Stimulated activated CD4-positive, alpha-beta T cell treated with anti-CD3 and anti-CD28 coated beads, Interleukin-4, amount 100 ng/mL, for 4 hours (primary cell): ENCODE results near the gene CARD18.

Experiments used
- DNase-seq, 2 experiments: peaks; one replicate each; pipeline ENCODE4 v3.0.0-alpha.2; 2020

CARD18 gene, protein sequence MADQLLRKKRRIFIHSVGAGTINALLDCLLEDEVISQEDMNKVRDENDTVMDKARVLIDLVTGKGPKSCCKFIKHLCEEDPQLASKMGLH

GRCh38 chr11:105139669-105140068 is at the start of gene CARD18:
Gene CARD18 (minus strand): TSS chr11:105139769. CDS start chr11:105139726, 43 bp downstream.
- no peak for DNase-seq

DNA sequence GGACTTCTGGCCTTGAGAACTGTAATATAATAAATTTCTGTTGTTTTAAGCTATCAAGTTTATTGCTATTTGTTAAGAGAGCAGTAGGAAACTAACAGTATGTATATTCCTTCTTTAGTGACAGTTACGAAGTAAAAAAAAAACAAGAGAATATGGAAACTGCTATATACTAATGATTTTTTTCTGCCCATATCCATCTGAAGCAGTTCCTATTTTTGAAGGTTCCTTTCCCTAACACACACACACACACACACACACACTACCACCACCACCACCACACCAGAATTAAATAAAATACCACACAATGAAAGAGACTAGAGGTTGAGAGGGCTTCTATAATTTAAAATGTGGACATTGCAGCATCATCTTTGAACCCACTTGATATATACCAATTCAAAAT is 44.4 kb upstream of the CARD18 start:
- no peak for DNase-seq

GRCh38 chr11:105183426-105183825 is 43.9 kb upstream of the CARD18 start:
- DNase-seq, result no peak

GRCh38 chr11:105181521-105181920 is 42.0 kb upstream of the CARD18 start:
- DNase-seq, result no peak

GRCh38 chr11:105181100-105181499 is 41.5 kb upstream of the CARD18 start:
- DNase-seq, result no peak

GRCh38 chr11:105179542-105180278 is 40.1 kb upstream of the CARD18 start:
- DNase-seq, result no peak

DNA sequence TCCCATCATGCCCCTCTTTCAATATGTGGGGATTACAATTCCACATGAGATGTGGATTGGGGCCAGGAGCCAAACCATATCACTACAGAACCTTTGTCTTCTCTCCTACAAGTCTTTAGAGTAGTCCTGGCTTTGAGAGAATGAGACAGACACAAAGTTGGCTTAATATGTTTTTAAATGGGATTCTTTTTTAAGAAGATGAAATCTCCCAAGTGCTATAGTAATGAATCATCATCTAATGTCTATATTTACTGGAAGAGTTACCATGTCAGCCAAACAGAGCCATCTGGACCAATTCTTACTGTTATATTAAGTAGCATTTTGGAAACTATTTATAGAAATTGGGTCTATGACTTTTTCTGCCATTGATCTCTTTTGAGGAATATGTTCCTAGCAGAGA is 38.1 kb upstream of the CARD18 start:
- DNase-seq, result no peak

- no peak for DNase-seq
Observed at GRCh38 chr11:105168457-105168856, 28.9 kb upstream of the CARD18 start.

DNA sequence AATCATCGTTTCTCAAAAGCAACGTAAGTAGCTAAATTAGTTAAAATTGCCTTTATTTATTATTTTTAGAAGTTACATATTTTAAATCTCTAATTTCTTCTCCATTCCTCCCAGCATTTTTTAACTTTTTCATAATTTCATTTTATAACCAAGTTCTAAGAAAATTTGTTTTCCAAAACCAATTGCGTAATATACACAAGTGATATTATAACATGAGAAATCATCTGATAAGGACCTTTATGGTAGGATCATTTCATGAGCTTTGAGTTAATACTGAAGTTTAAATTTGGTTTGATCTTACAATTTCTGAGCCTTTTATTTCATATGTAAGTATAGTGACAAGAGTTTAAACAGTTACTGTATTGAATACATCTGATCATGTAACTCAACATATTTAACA is 27.7 kb upstream of the CARD18 start:
- DNase-seq, result no peak

DNA sequence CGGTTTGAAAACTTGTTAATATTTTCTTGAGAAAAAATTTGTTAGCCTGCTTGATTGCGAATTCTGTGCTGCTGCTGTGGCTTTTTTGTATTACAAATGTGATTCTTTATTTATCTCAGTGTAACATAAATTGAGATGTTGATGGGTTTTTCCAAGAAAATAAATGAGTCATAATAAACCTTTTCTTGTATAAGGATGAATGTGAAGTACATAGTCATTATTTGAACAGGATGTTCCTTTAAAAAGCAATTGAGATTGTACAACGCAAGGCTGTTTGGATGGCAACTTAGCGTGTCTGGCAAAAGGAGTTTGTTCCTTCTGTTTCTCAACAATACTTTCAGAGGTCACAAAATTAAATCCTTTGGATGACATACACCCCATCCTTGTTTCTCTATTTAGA is 24.6 kb upstream of the CARD18 start:
- DNase-seq, result no peak

DNA sequence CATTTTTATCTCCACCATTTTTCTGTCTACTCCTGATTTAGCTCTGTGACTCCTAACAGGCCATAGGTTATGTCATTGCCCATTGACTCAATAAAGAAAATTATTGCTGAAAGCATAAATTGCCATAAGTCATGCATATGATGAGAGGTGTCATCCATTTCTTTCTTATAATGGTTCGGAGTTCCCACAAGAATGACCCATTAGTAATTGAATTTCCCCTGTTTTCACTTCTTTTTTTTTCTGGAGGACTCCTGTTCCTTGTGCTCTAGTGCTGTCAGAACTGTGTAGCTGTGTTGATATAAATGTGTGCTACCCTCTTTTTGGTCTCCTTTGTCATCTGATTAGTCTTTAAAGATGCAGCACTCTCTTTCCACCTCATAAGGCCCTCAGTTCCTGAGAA is 22.9 kb upstream of the CARD18 start:
- no peak for DNase-seq

GRCh38 chr11:105158436-105158835 is 18.9 kb upstream of the CARD18 start:
- no peak for DNase-seq

DNA sequence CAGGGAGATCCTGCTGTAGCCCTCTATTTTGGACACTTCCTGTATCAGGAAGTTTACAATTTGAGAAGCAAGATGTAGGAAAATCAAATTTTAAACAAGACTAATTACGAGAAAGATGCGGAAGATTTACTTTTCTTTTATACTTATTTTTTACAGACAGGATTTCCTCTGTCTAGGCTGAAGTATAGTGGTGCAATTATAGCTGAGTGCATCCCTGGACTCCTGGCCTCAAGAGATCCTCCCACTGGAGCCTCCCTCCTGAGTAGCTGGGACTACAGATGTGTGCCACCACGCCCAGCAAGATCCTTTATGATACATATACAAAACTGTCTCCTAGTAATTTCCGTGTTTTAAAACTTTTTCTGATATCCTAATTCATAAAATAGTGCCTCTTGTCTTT is 17.2 kb upstream of the CARD18 start:
- DNase-seq, result no peak

DNA sequence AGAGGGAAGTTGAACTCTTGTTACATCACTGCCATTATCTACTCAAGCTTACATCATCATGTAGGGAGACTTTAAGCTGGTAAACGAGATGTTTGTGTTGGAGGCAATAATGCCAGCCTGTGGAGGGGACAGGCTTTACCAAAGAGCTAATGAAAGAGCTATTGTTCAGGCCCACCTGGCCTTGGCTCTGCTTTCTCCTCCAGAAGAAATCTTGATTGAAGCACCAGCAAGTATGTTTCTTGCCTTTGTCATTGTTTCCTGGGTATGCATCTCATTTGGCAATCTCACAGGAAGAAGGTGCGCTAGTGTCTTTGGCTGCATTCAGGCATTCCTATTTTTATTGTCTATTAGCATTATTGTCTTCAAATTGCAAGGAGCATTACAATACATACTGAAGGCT is 16.7 kb upstream of the CARD18 start:
- no peak for DNase-seq

GRCh38 chr11:105155679-105156078 is 16.1 kb upstream of the CARD18 start:
- no peak for DNase-seq

- no peak for DNase-seq
Observed at GRCh38 chr11:105153392-105153791, 13.8 kb upstream of the CARD18 start.

GRCh38 chr11:105152560-105152959 is 13.0 kb upstream of the CARD18 start:
- no peak for DNase-seq

DNA sequence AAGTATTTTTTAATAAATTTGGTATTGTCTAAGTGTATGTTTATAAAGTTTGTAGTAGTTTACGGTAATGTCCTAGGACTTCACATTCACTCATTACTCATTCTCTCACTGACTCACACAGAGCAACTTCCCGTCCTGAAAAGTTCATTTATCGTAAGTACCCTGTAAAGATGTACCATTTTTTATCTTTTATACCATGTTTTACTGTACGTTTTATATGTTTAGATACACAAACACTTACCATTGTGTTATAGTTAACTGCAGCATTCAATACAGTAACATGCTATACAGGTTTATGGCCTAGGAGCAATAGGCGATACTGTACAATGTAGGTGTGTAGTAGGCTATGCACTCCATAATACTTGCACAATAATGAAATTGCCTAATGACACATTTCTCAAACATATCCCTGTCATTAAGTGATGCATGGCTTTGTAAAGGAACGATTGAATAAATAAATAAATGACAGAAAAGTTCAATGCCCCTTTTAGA is 12.5 kb upstream of the CARD18 start:
- DNase-seq, result no peak

GRCh38 chr11:105149477-105149876 is 9.9 kb upstream of the CARD18 start:
- no peak for DNase-seq

- DNase-seq, result no peak
Observed at GRCh38 chr11:105148241-105148640, 8.7 kb upstream of the CARD18 start.

DNA sequence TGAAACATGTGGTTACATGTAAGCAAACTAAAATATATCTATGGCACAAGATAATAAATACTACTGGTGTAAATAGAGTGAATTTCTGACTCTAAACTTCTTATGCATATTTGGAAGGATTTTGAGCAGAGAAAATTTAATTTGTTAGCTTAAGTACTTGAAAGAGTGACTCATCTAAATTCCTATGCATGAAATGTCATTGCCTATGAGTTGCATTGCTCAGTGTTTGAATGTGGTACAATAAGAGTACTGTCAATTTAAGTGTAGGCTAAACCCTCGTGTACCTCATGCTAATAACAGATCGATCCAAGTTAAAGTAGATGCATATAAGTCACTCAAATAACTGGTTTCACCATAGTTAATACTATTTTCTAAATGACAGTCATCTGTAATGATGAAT is 5.3 kb upstream of the CARD18 start:
- no peak for DNase-seq

DNA sequence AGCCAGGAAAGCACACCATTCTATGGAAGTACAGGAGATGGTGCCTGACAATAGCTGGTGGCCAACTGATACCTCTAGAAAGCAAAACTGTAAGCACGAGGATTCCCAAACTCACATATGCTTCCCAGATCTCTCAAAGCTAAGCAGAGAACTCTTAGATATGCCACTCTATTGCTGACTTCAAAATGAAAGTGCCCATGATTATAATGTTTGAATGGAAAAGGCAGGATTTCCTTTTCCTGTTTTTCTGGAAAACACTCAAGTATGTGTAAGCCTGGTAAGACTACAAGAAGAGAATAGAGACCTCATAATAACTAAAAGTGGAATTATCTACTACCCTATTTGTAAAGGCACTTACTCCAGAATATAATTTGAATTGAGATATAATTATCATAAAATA is 2.6 kb upstream of the CARD18 start:
- DNase-seq, result no peak

- DNase-seq, result no peak
Observed at GRCh38 chr11:105137286-105137685, 2.3 kb downstream of the CARD18 start.

GRCh38 chr11:105135883-105136282 is 3.7 kb downstream of the CARD18 start:
- no peak for DNase-seq
